ENCODE data around the gene AP2M1.

DNA sequence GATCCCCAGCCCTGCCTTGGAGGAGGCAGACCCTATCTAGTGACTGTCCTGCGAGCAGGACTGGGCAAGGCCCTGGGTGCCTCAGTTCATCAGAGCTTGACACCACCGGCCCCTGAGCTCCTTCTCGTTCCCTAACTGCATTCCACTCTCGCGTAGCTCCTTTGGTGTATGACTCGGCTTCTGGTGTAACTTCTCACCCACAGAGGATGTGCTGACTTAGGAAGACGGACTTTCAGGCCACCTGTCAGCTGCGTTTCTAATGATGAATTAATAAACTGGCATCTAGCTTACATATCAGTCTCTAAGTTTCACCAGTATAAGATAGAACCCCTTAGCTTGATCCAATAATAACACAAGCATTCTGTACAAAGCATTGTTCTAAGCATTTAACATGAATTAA is 28.9 kb downstream of the AP2M1 start:
- no peak for TF ChIP-seq CTCF (IDR thresholded peaks at IDR 0.05)
- no peak for TF ChIP-seq POLR2A (IDR thresholded peaks at IDR 0.05)
